K562 (cell line): Measurements from ENCODE around the gene ROBO1. TPM values are rescaled to one million over a fixed set of nuclear protein-coding genes. Genes with fewer than 3 reads are reported as not detected.

Experiments
- ATAC-seq: fragments of 200-7000 bp; cut with Tn5 transposase; 3 replicates; pipeline ENCODE4 v1.9.1; 2020; ENCODE audit warnings: moderate library complexity
- BruUV-seq: library from RNA; stranded (reverse); fragments of 400-500 nt; replicated peaks from 2 replicates; lab custom pipeline; 2021; lab: Mats Ljungman, UMichigan
- CTCF ChIA-PET: fragments of 300-600 bp; formaldehyde crosslinking; extraction: SDS; loops from one replicate; lab custom pipeline; 2021; ENCODE audit warnings: low intra/inter-chr PET ratio; lab: Yijun Ruan, JAX
- POLR2A ChIA-PET: fragments of 300-600, 350-650 bp; sonication (Branson Sonifier 250); formaldehyde crosslinking; extraction: SDS; loops from one replicate; lab custom pipeline; 2021; ENCODE audit warnings: antibody characterized with exemption, inconsistent platforms; lab: Yijun Ruan, JAX
- DNase-seq, 4 experiments: peaks; one replicate each; pipeline versions ENCODE4 v3.0.0 to v3.0.0-alpha.2; 2011 to 2018; ENCODE audit warnings: low spot score in 3 of 4, mixed read lengths in 3 of 4; ENCODE audit errors: extremely low read depth in 1 of 4
- FAIRE-seq: peaks from 2 replicates; lab custom pipeline; 2011; peaks lifted over from hg19 to GRCh38; lab: Jason Lieb, UNC
- H2AFZ ChIP-seq: 2 replicates; pipeline ENCODE4 v1.6.0; 2011; ENCODE audit warnings: low read depth, low read length, control low read depth, inconsistent platforms
- H3K27ac ChIP-seq: fragments of 200-600 bp; 3 replicates; pipeline ENCODE4 v1.8.0; 2011; ENCODE audit warnings: low read depth, mild to moderate bottlenecking, control low read depth, inconsistent platforms, low read length, moderate library complexity, mixed read lengths; ENCODE audit errors: extremely low read depth
- H3K27me3 ChIP-seq, 2 experiments: fragments of 300-600 bp in 1 of 2; 2 replicates in 1 of 2; 3 replicates in 1 of 2; pipeline versions ENCODE4 v1.6.0 to v1.8.0; 2011; ENCODE audit warnings: inconsistent platforms in 2 of 2, low read length in 2 of 2, mild to moderate bottlenecking in 1 of 2, mixed read lengths in 1 of 2, moderate library complexity in 1 of 2; ENCODE audit not compliant: control insufficient read depth in 2 of 2, insufficient read depth in 2 of 2
- H3K36me3 ChIP-seq: fragments of 300-600 bp; 3 replicates; pipeline ENCODE4 v1.8.0; 2011; ENCODE audit warnings: mild to moderate bottlenecking, low read length, inconsistent platforms; ENCODE audit not compliant: control insufficient read depth, insufficient read depth
- H3K4me1 ChIP-seq, 2 experiments: fragments of 200-600 bp in 1 of 2; replicated peaks in 1 of 2; 2 replicates in 1 of 2; 3 replicates in 1 of 2; pipeline versions ENCODE4 v1.5.1 to v1.8.0; 2011; ENCODE audit warnings: inconsistent platforms in 2 of 2, low read length in 2 of 2, mild to moderate bottlenecking in 1 of 2, mixed read lengths in 1 of 2, moderate library complexity in 1 of 2; ENCODE audit not compliant: control insufficient read depth in 2 of 2, insufficient read depth in 2 of 2
- H3K4me2 ChIP-seq: 2 replicates; pipeline ENCODE4 v1.6.1; 2011; ENCODE audit warnings: low read length, control low read depth, inconsistent platforms, mixed read lengths; ENCODE audit not compliant: insufficient read depth
- H3K4me3 ChIP-seq: fragments of 200-600 bp; sonication (generic), shearing (Covaris generic); 2 replicates; pipeline ENCODE4 v1.5.1; 2016; ENCODE audit warnings: control low read depth, inconsistent platforms
- H3K79me2 ChIP-seq: fragments of 200-600 bp; 3 replicates; pipeline ENCODE4 v1.8.0; 2011; ENCODE audit warnings: low read length, inconsistent platforms; ENCODE audit not compliant: control insufficient read depth, insufficient read depth
- H3K9ac ChIP-seq, 2 experiments: 2 replicates each; pipeline versions ENCODE4 v1.6.0 to v1.6.1; 2011; ENCODE audit warnings: low read depth in 2 of 2, low read length in 2 of 2, control low read depth in 1 of 2, inconsistent platforms in 1 of 2, mild to moderate bottlenecking in 1 of 2, mixed read lengths in 1 of 2; ENCODE audit not compliant: insufficient read depth in 1 of 2
- H3K9me1 ChIP-seq: one replicate; pipeline ENCODE4 v1.6.0; 2011; ENCODE audit warnings: inconsistent platforms, mild to moderate bottlenecking, low read length, moderate library complexity; ENCODE audit not compliant: control insufficient read depth, insufficient read depth
- H3K9me3 ChIP-seq: replicated peaks from 2 replicates; pipeline ENCODE4 v1.5.1; 2011; ENCODE audit warnings: low read depth, low read length, inconsistent platforms; ENCODE audit not compliant: control insufficient read depth, insufficient read depth
- H4K20me1 ChIP-seq: replicated peaks from 2 replicates; pipeline ENCODE4 v1.6.1; 2011; ENCODE audit warnings: low read length, inconsistent platforms, mixed read lengths; ENCODE audit not compliant: control insufficient read depth, insufficient read depth
- C11orf30 ChIP-seq: fragments of 450-650 bp; IDR thresholded peaks from 2 replicates; pipeline ENCODE4 v1.6.1; 2016; ENCODE audit warnings: low read depth, mild to moderate bottlenecking
- CTCF ChIP-seq, 3 experiments: IDR thresholded peaks in 2 of 3; conservative IDR thresholded peaks in 1 of 3; 2 replicates each; pipeline ENCODE4 v1.5.1; 2011 to 2012; ENCODE audit warnings: low read length in 3 of 3, mild to moderate bottlenecking in 3 of 3, control low read depth in 2 of 3, improper control_type of control experiment in 1 of 3, inconsistent platforms in 1 of 3, low read depth in 1 of 3, mixed read lengths in 1 of 3, moderate library complexity in 1 of 3; ENCODE audit not compliant: insufficient read depth in 2 of 3
- DEAF1 ChIP-seq: fragments of 450-650 bp; formaldehyde crosslinking; IDR thresholded peaks from 2 replicates; pipeline ENCODE4 v1.4.0; 2020; ENCODE audit warnings: mild to moderate bottlenecking, moderate library complexity
- HMBOX1 ChIP-seq: sonication (generic); IDR thresholded peaks from 2 replicates; pipeline ENCODE4 v1.6.1; 2016
- MAFK ChIP-seq: IDR thresholded peaks from 2 replicates; pipeline ENCODE4 v1.6.1; 2011; ENCODE audit warnings: low read length, improper control_type of control experiment
- REST ChIP-seq, 2 experiments: fragments of 450-650 bp; formaldehyde crosslinking in 1 of 2; IDR thresholded peaks; 2 replicates each; pipeline versions ENCODE4 v1.4.0 to v1.6.1; 2014 to 2020; ENCODE audit warnings: mild to moderate bottlenecking in 2 of 2, borderline replicate concordance in 1 of 2, low read depth in 1 of 2
- STAT5B ChIP-seq: fragments of 250-450 bp; sonication (Bioruptor Pico); IDR thresholded peaks from 2 replicates; pipeline ENCODE4 v1.8.0; 2021; ENCODE audit warnings: mild to moderate bottlenecking, inconsistent platforms
- ZNF316 ChIP-seq: fragments of 450-650 bp; IDR thresholded peaks from 2 replicates; pipeline ENCODE4 v1.6.1; 2016
- WGBS: fragments of 100-300 bp; shearing (Covaris generic); methylation state at CpG from one replicate; pipeline ENCODE4 v1.1.6; 2016; ENCODE audit warnings: low coverage, mixed read lengths; ENCODE audit not compliant: insufficient coverage; ENCODE audit errors: missing lambda C conversion rate; 5-methylcytosine and 5-hydroxymethylcytosine counted together
- in situ Hi-C: fragments of 300-500 bp; cut with MboI; formaldehyde crosslinking; loops from 4 replicates; pipeline ENCODE4 v1.15.0; 2018; ENCODE audit warnings: inconsistent platforms, mixed read lengths
- intact Hi-C: fragments of 100-400 bp; cut with micrococcal nuclease; formaldehyde crosslinking; loops from 2 replicates; pipeline ENCODE4 v1.14.2; 2022
- polyA plus RNA-seq, 8 experiments: library from polyadenylated mRNA; depleted of rRNA in 4 of 8; stranded (reverse) in 5 of 8; unstranded in 3 of 8; fragments of >200 nt; fragmentation: Nextera tagmentation in 2 of 8; fragmentation: Illumina TruSeq in 1 of 8; extraction: Ambion mirVana in 2 of 8; extraction: Trizol in 1 of 8; gene quantifications; 2 replicates each; pipeline versions ENCODE4 v1.2.1 to v1.2.3, GENCODE V29; 2011 to 2014; ENCODE audit warnings: inconsistent platforms in 1 of 8, missing spikeins in 1 of 8
- total RNA-seq, 7 experiments: library from RNA; depleted of rRNA in 6 of 7; stranded (reverse); fragments of >200 nt in 6 of 7; fragmentation: Illumina TruSeq in 2 of 7; extraction: Trizol in 2 of 7; gene quantifications; 2 replicates each; pipeline versions ENCODE4 v1.2.1 to v1.2.3, GENCODE V29; 2011 to 2021; ENCODE audit warnings: low replicate concordance in 1 of 7

Gene ROBO1
- total and polyA plus RNA-seq, 9 of the 15 experiments (the other 6 are each of a cell fraction or from before 2014, with no cell fraction given) = 0.01 to 0.53 (median 0.17) TPM; not detected in 5

- BruUV-seq = no TSS peak
- Histone ChIP-seq H3K4me3 (no peak overlapping the region), H3K4me2 (no peak overlapping the region), H3K9me1 (no peaks in the 10 kb centered on the region), H3K4me1 (no peaks in the 10 kb centered on the region), H3K36me3 (no peaks in the 10 kb centered on the region), H3K9ac (no peak overlapping the region), H3K27ac (no peak overlapping the region), H3K9me3 (no peaks in the 10 kb centered on the region), H3K27me3 (no peaks in the 10 kb centered on the region), H2AFZ (no peak overlapping the region), H4K20me1 (no peaks in the 10 kb centered on the region), H3K79me2 (no peaks in the 10 kb centered on the region)
- intact Hi-C loops = loop anchor here (5.0 to 10.0 kb wide), 2 partner anchors 1301 to 1608 kb away; no protein-coding TSS in a partner anchor
- peak; percentile 17 to 54 (median 34) for DNase-seq
- CTCF ChIA-PET = no interaction called here
- no peak for ATAC-seq
- peak; percentile 68 for FAIRE-seq
- WGBS = 4% methylated on average over 4 of the region's 4 CpGs
- in situ Hi-C loops = no loop called here
- POLR2A ChIA-PET = no interaction called here
- TF ChIP-seq REST (IDR thresholded peaks at IDR 0.05; ENCODE audit: borderline replicate concordance) (peak; percentile 47; the same call in 1 of the 2 replicates), REST (CRISPR knock-in tag; IDR thresholded peaks at IDR 0.05; ENCODE audit: low read depth) (no peak), C11orf30 (peak; percentile 71), CTCF (IDR thresholded peaks at IDR 0.05 in 2 of 3, conservative IDR thresholded peaks at IDR 0.05 in 1 of 3; ENCODE audit: insufficient read depth in 2 of 3, low read depth in 1 of 3, low read length in 3 of 3) (peak in 2 of 3 experiments; percentile 55 to 64; a peak in 4 of 6 replicates), MAFK (peak; percentile 86), STAT5B (CRISPR knock-in tag) (no peak), HMBOX1 (peak; percentile 62; the same call in 1 of the 2 replicates), DEAF1 (CRISPR knock-in tag) (peak; percentile 34; the same call in 1 of the 2 replicates), ZNF316 (peak; percentile 82)
These were observed 1122.0 kb downstream of the ROBO1 start for GRCh38 chr3:78645628-78646310.
